GM21723 (cell line): ENCODE measurements around the gene RORB.

Source experiments
- ATAC-seq: cut with Tn5 transposase; IDR thresholded peaks from one replicate; pipeline ENCODE4 v1.9.1; 2021; ENCODE audit warnings: mild to moderate bottlenecking, moderate library complexity; ENCODE audit not compliant: unreplicated experiment

The RORB gene

GRCh38 chr9:74696520-74696919, 199.4 kb downstream of the RORB start:
- ATAC-seq = no peak

- ATAC-seq = no peak
Observed at GRCh38 chr9:74697535-74697934, 200.4 kb downstream of the RORB start.

- no peak for ATAC-seq
Observed at GRCh38 chr9:74711341-74711740, 214.2 kb downstream of the RORB start.

GRCh38 chr9:74718709-74719108, 221.6 kb downstream of the RORB start:
- ATAC-seq = no peak

- no peak for ATAC-seq
Observed at GRCh38 chr9:74719306-74719705, 222.2 kb downstream of the RORB start.

- no peak for ATAC-seq
Observed at GRCh38 chr9:74721696-74722660, 224.8 kb downstream of the RORB start.

- ATAC-seq = no peak
Observed at GRCh38 chr9:74724317-74724716, 227.2 kb downstream of the RORB start.

- ATAC-seq = no peak
Observed at GRCh38 chr9:74726581-74726980, 229.4 kb downstream of the RORB start.

GRCh38 chr9:74728176-74728575, 231.0 kb downstream of the RORB start:
- no peak for ATAC-seq

GRCh38 chr9:74729136-74729695, 232.1 kb downstream of the RORB start:
- ATAC-seq = no peak

GRCh38 chr9:74735761-74736160, 238.6 kb downstream of the RORB start:
- ATAC-seq = no peak

GRCh38 chr9:74736646-74737045, 239.5 kb downstream of the RORB start:
- ATAC-seq = no peak

GRCh38 chr9:74742191-74742790, 245.2 kb downstream of the RORB start:
- no peak for ATAC-seq
